HG02610 (cell line): ENCODE data around the gene CCDC192.

Experiments
- ATAC-seq: cut with Tn5 transposase; IDR thresholded peaks from one replicate; pipeline ENCODE4 v1.9.1; 2021; ENCODE audit warnings: mild to moderate bottlenecking, moderate library complexity; ENCODE audit not compliant: unreplicated experiment

CCDC192 gene

DNA sequence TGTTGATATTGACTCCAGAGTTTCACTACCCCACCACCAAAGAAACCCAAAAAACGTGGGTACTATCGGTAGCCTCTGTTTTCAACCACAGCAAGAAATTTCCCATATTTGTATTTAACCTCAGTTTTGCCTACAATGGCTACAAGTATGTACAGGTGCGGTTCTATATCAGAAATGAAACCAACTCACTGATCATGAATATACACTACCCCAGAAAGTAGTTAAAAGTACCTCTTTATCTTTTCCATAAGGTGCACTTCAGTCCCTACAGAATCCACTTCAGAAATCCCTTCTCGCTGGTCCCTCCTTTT is 239.8 kb downstream of the CCDC192 start:
- peak; percentile 66 for ATAC-seq

DNA sequence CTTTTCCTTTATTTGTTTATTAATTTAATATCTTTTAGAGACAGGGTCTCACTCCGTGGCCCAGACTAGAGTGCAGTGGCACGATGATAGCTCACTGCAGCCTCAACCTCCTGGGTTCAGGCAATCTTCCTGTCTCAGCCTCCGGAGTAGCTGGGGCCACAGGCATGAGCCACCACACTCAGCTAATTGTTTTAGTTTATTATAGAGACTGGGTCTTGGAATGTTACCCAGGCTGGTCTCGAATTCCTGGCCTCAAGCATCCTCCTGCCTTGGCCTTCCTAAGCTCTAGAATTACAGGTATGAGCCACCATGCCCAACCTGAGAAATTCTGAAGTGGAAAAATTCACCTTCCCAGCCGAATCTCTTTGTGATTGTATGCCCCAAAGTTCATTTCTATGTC is 240.9 kb downstream of the CCDC192 start:
- ATAC-seq = no peak

DNA sequence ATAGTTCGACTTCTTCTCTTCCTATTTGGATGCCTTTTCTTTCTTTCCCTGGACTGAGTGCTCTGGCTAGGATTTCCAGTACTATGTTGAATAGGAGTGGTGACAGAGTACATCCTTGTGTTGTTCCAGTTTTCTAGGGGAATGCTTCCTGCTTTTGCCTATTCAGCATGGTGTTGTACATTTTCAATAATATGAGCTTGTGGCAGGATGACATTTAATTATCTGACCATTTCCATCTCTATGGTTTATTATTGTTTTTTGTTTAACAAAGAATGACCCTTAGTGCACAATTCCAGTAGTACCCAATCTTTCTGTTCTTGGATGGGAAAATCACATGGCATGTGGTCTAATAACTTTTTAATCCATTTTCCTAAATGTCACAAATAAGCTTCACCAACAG is 244.8 kb downstream of the CCDC192 start:
- no peak for ATAC-seq

- no peak for ATAC-seq
These were observed 247.7 kb downstream of the CCDC192 start for GRCh38 chr5:127950707-127951391.

DNA sequence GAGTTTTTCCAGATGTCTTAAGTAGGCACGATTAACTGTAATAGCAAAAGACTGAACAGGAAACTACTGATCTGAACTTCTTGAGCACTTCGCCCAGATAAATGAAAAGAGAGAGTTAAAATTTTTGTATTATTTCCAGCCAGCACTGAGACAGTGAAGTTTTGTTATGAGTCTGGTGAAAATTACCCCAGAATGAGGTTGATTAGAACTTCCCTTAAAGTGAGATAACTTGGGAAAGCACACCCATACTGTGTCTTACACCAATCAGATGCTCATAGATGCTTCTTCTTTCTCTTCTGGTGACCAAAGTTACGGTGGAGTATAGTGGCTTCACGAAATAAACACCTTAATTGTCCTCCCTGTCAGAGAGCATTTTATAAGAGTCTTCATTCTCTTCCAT is 248.6 kb downstream of the CCDC192 start:
- peak; percentile 70 for ATAC-seq

GRCh38 chr5:127957183-127957582 is 254.0 kb downstream of the CCDC192 start:
- ATAC-seq = no peak

GRCh38 chr5:127957701-127958239 is 254.6 kb downstream of the CCDC192 start:
- ATAC-seq = no peak

GRCh38 chr5:127958421-127959011 is 255.3 kb downstream of the CCDC192 start:
- no peak for ATAC-seq

DNA sequence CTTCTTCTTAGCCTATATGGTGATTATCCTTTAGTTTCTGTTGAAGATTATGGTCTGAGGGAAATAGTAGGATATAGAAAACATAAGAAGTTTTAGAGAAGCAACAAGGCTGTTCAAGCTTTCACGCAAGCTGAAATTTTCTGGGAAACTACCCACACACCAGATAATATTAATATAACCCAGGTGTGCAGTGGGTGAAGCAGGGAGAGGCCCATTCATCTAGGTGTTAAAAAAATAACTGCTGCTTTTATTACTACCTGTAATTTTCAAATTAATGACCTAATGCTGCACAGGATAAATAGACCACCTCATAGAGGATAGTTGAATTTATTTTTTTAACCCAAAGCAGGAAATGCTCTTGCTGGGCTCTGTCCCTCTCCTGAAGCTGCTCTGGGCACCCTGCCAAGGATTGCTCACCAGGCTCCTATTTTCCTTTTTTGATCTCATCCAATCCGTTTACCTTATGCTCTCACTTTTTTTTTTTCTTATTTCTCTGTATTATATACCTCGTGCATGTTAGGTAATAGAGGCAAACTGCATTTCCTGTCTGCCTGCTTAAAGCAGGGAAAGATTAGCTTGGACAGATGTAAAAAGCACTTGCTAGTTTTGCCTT is 256.1 kb downstream of the CCDC192 start:
- ATAC-seq = no peak

- no peak for ATAC-seq
These were observed 257.1 kb downstream of the CCDC192 start for GRCh38 chr5:127960270-127960691.

DNA sequence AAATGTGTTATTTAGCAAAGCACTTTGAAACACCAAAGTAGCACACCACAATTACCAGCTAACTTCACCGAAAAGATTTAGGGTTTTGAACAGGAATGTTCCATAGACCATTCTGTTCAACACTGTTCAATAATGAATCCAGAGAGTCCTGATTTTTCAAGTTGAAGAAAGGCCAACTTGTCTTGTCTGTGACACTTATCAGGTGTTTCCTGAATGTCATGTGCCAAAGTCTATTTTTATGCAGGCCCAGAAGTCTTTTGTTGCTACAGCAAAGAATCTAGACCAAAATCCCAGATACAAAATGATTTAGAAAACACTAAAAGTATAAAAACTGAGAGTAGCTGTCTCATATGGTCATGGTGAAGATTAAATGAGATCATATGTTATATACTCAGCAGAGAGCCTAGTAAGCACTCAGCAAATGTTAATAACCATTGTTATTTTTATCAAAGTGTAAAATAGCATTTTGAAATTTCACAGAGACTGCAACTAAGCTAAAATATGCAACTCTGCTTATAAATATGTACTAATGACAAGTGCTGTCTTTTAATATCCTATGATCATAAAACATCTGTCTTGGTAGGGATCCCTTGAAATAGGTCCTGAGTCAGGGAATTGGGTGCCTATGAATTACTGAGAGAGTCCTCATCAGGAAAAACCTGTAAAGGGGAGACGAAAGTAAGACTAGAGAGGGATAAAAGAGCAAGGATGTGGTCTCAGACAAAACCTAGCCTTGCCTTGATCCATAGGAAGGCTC is 258.0 kb downstream of the CCDC192 start:
- no peak for ATAC-seq

DNA sequence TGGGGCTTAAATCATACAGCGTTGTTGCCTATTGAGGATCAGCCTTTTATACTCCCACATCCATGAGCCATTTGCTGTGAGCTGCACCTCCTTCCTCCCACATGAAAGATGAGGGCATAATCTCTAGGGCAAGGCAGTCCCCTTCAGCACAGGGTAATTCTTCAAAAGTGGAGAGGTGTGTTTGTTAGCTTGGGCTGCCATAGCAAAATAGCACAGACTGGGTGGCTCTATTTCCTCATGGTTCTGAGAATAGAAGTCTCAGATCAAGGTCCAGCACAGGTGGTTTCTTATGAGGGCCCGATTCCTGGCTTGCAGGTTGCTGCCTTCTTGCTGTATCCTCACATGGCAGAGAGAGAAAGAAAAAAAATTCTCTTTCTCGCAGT is 258.6 kb downstream of the CCDC192 start:
- ATAC-seq = no peak

DNA sequence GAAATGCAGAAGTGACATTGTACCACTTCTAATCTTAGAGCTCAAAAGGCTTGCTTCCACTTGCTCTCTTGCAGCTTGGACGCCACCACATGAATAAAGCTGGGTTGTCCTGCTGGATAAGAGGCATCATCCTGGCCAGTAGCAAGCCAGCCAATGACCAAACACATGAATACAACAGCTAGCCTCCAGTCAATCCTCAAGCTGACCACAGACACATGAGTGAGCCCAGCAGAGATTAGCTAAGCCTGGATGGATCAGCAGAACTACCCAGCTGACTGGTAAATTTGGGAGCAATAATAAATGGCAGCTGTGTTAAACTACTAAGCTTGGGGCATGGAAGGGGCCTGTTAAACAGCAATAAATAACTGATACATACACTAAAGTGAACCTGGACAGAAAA is 259.3 kb downstream of the CCDC192 start:
- ATAC-seq = no peak

DNA sequence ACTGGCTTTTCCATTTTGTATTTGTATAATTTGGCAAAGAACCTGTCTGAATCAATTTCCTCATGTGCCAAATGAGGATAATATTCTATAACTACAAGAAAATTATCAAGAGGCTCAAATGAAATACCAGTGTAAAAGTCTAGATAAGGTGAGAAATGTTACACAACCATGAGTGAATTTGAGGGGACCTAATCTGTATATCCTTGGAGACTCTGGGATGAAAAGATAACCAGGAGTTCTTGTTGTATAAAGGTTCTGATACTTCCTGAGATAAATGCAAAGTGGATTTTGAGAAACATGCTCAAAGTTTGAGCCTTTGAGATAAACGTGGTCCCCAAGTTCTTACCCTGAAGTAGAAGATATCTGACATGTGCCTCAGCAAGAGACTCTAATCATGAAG is 260.0 kb downstream of the CCDC192 start:
- ATAC-seq = no peak

- no peak for ATAC-seq
These were observed 260.7 kb downstream of the CCDC192 start for GRCh38 chr5:127963931-127964330.

DNA sequence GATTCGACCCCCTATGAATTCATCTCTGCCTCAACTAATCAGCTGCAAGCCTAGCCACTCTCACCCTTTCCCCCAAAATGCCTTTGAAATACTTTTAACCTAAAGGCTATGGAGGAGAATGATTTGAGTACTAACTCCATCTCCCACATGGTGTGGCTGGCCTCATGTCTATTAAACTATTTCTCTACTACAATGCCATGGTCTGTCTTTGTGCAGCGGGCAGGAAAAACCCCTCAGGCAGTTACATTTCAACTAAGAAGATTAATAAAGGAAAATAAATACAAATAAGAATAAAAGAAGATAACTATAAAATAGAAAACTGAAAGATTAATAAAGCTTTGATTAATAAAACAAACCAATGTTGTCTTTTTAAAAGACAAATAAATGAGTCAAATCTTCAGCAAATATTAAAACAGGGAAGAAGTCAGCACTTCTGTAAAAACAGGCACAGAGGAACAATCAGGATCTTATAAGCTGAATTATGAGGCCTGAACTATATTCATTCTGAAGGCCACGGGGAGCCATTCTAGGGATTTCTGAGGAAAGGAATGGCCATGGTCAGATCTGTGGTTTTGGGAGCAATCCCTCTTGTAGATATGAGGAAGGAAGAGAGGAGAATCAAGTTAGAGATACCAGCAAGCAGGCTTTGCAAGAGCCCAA is 264.3 kb downstream of the CCDC192 start:
- no peak for ATAC-seq

DNA sequence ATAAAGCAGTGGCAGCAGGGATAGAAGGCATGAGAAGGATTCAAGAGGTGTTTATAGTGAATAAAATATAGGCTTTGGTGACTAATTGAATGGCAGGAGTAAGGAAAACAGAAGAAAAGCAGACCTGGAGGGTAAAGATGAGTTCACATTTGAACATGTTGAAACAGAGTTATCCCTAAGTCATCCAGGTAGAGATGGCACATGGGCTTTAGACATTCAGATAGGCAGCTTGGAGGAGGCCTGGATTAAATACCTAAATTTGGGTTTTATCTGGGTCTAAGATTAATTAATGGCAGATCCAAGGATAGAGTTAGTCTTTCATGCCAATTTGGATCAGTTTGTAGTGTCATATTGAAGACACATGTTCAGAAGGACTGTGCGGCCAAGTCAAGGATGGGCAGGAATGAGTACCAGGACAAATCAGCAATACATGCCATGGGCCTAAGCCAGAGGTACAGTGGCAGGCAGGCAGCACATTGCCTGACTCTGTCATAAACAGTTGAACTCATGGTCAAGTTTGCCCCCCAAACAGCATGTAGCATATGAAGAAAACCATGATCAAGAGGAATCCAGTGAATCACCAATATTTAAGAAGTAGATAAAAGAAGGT is 264.9 kb downstream of the CCDC192 start:
- ATAC-seq = no peak

DNA sequence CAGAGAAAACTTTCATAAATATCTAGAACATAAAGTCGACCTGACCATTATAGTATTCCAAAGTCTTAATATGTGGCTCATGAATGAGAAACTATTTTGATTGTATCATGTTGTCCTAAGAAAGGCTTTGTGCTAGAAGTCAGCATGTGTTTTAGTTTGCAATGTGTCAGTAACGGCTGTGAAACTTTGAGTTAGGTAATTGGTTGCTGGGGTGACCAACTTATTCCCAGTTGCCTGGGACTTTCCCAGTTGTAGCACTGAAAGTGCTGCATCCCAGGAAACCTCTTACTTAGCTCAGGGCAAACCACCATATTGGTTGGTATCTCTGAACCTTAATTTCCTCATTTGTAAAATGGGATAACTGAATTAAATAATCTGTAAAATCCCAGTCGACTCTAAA is 265.8 kb downstream of the CCDC192 start:
- no peak for ATAC-seq

GRCh38 chr5:127969651-127970050 is 266.5 kb downstream of the CCDC192 start:
- ATAC-seq = peak; percentile 76

GRCh38 chr5:127970081-127970480 is 266.9 kb downstream of the CCDC192 start:
- ATAC-seq = no peak
